Glomerular endothelial cell (primary cell): Measurements from ENCODE around the gene CAMK2D. TPM values are rescaled to one million over a fixed set of nuclear protein-coding genes. Genes with fewer than 3 reads are reported as not detected.
"Not testable (repeated sequence)": the region's sequence is repeated elsewhere in the genome, so short reads cannot be mapped to it uniquely, and the experiment has no call there.

Source experiments
- DNase-seq: peaks from one replicate; pipeline ENCODE4 v3.0.0-alpha.2; 2011; ENCODE audit warnings: low read depth, low spot score; ENCODE audit errors: extremely low read depth
- total RNA-seq: library from RNA; depleted of rRNA; stranded (reverse); fragments of >200 nt; gene quantifications from 2 replicates; pipeline ENCODE4 v1.2.3, GENCODE V29; 2015

The CAMK2D gene
- total RNA-seq, 1 donor from 2014 or later, result 24.1 TPM

DNA sequence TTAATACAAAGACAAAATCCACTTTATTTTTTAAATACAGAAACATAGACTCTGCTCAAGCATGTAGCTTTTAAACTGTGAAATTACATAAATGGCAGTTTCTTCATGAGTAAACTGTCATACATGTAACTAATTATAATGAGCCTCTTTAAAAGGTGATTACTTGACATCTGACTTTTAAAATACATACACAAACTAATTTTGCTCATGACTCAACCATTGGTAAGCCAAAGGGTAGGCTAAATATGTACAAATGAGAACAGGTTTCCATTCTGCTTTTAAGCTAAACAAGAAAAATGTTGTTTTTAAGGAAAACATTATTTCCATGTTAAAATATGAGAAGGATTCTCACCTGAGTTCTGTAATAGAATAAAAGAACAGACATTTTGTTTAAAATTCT is 27.9 kb downstream of the CAMK2D start:
- DNase-seq, result no peak

DNA sequence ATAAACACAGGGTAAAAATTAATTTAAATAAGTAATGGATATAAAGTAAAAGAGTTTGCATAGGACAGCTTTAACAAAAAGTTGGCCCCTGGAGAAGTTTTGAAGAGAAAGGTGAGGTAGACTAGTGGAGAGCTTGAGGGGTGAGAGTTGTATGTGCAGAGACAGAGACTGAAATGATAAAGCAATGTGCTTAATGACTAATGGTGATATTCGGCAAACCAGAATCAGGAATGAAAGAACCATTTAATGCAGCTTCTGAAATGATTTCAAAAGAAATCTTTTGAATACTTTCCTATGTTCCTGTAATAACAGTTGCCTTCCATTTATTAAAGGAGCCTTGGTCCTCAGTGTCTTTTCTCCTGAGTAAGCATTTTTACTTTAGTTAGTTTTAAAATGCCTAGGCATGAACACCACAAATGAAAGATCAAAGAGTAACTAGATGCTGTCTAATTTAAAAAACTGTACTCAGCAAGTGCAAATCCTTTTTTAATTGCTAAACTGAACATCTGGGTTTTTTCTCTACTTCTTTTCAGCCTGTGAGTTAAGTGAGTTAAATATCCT is 28.5 kb downstream of the CAMK2D start:
- DNase-seq, result no peak

DNA sequence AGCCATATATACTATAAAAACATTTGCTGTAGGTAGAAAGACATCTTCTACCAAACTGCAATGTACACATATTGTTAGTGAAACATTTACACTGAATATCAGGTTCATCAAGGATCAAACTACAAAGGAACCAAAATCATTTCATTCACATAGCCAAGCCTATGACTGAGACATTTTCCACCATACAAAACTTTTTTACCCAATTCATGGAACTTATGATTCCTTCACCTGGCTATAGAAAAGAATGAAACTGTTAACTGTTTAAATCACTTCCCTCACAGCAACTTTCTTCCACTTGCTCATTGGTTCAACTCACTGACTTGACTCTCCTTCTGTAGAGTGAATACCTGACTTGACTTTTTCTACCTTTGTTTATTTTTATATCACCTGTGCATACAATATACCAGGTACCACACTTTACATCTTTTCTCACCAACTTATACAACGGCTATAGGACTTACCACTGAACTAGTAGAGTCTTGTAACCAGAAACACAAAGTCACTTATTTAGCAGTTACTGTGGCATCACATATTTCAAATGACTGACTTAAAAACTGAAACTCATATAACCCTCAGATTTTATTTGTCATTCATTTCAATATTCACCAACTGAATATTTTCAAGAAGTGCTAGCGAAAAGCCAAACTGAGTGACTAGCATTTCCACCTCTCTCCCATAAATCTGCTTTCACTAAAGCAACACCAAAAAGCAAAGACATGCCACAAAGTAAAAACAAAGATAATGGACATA is 30.9 kb downstream of the CAMK2D start:
- no peak for DNase-seq

DNA sequence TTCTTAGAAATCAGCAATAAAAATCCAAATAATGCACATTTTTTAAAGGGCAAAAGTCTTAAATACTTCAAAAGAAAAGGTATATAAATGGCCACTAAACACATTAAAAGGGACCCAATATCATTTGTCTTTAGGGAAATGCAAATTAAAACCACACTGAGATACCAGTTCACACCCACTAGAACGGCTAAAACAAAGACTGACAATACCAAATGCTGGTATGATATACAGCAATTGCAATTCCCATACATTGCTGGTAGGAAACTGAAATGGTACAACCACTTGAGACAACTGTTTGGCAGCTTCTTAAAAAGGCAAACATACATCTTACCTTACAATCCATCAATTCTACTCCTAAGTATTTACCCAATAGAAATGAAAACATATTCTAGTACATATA is 33.7 kb downstream of the CAMK2D start:
- no peak for DNase-seq

DNA sequence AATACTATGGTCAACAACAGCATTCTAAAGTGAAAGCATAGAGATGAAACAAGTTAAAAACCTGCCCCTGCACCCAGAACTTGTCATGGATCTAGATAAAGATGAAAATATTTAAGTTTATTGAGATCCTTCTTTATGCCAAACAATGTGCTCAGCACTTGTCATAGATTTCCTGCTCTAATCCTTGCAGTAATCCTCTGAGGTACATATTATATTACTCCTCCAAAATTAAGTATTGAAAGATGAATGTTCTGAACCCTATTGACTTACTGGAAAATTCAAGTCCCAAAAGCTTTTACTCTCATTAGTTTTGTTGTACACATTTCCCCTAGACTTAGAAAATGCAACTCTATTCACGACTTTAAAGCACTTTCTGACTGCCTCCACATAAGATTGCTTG is 35.6 kb downstream of the CAMK2D start:
- no peak for DNase-seq

DNA sequence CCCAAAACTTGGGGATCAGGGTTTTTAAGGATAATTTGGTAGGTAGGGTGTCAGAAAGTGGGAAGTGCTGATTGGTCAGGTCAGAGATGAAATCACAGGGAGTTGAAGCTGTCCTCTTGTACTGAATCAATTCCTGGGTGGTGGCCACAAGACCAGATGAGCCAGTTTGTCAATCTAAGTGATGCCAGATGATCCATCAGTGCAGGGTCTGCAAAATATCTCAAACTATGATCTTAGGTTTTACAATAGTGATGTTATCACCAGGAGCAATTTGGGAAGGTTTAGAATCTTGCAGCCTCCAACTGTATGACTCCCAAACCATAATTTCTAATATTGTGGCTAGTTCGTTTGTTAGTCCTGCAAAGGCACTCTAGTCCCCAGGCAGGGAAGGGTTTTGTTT is 43.3 kb downstream of the CAMK2D start:
- no peak for DNase-seq

DNA sequence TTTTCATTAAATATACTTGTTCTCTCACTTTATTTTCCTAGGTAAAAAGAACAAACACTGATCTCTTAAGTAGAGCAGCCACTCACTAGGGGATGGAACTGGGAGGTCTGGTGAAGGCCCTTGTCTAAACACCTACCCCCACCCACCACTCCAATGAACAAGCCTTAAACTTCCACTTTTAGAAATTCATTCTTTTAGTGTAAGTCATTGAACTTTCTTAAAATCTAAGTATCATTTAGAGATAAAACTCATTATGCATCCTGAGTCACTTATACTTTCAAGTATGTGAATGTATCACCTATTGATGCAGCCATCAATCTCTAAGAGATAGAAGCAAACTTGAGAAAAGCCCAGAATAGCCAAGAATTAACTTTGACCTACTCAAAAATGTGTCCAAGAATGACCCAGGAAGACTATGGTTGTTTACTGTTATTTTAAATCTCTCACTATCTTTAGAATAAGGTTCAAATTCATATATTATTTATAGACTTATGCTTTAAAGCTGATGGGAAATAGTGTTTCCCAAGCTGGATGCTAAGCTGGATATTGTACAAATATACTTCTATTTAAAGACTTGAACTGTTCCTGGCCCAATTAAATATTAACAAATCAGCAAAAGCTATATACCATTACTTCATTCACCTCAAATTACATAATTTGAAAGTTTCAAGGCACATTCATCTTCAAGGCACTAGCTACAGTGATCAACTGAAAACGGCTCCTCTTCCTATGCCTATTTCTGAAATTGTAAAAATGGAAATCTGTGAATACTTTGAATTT is 49.5 kb downstream of the CAMK2D start:
- DNase-seq, result no peak

DNA sequence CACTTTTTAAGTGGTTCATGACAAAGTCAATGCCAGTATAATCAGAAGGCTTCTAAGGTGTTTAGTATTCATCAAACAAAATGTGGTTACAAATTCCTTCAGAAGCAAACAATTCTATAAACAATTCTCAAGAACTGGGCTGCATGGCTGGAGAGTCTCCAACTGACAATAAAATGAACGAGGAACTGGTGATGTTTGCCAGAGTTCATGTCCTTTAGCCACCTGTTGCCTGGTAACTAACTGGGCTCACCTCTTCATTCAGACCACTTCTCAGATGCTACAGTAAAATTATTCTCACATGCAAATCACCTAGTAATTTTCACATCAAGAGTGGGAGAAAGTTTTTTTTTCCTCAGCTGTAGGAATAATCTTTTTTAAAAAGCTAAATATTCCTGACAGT is 53.3 kb downstream of the CAMK2D start:
- no peak for DNase-seq

DNA sequence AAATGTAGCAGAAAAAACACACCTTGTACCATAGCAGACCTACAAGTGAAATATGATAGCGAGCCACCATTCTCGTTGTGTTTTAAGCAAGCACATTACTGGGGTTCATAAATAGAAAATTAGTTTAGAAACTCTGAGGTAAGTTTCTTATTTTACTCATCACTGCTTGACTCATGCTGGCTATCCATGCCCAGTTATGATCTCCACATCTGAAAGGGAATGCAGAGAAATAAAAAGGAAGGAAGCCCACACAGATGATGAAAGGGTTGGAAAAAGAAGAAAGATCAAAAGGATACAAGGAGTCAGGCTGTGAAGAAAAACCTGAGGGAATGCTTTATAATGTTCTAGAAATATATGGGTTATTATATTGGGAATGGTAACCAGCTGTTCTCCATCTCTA is 54.5 kb downstream of the CAMK2D start:
- no peak for DNase-seq

DNA sequence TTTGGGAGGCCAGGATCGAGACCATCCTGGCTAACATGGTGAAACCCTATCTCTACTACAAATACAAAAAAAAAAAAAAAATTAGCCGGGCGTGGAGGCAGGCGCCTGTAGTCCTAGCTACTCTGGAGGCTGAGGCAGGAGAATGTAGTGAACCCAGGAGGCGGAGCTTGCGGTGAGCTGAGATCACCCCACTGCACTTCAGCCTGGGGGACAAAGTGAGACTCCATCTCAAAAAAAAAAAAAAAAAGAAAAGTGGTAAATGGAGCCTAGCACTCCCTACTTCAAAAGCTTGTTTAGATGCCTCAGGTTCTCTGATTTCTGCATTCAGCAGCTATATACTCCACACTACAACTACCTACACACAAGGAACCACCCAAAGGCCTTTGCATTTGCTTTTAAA is 56.4 kb downstream of the CAMK2D start:
- not testable (repeated sequence) for DNase-seq

DNA sequence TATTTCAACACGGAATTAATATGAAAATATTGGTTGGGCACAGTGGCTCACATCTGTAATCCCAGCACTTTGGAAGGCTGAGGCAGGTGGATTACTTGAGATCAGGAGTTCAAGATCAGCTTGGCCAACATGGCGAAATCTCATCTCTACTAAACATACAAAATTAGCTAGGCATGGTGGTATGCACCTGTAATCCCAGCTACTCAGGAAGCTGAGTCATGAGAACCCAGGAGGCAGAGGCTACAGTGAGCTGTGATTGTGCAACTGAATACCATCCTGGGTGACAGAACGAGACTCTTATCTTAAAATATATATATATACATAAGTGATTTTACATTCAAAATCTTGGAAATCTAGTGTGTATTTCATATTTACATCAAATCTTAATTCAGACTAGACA is 58.9 kb downstream of the CAMK2D start:
- not testable (repeated sequence) for DNase-seq

DNA sequence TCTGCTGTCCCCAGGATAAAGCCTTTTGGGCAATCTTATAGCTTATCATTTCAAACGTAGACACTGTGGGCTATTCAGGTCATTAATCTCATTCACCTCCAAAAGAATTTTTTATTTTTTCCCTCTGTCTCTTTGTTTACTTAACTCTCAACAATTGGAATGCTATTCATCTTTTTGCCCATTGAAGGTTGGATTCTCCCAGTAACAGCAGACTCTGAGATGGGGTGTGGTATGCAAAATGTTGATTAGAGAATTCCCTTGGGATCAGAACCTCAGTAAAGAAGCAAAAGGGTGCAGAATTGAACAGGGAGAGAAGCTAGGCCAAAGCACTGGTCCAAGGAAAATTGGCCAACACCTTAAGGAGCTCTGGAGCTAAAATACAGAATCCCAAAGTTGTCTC is 60.4 kb downstream of the CAMK2D start:
- no peak for DNase-seq

DNA sequence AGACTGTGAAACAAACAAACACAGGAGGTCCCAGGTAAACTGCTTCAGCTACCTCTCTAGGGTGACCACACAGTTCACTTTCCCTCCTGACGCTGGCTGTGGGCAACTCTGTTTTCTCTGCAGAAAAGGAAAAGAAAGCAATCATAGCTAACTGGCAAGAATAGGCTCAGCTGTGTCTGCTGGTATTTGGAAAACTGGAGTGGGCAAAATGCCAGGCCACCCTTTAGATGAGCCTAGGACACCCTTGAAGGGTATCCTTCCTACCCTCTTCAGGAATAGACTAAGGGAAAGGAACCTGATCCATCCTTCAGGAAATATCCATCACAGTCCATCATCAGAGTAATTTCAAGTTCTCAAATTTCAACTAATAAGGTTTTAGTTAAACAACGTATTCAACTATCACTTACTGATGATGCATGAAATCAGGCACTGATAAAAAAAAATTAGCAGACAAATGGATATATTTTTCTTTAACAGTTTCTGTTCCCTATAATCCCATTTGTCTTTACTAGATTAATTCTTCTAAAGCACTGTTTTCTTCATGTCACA is 60.9 kb downstream of the CAMK2D start:
- DNase-seq, result no peak

DNA sequence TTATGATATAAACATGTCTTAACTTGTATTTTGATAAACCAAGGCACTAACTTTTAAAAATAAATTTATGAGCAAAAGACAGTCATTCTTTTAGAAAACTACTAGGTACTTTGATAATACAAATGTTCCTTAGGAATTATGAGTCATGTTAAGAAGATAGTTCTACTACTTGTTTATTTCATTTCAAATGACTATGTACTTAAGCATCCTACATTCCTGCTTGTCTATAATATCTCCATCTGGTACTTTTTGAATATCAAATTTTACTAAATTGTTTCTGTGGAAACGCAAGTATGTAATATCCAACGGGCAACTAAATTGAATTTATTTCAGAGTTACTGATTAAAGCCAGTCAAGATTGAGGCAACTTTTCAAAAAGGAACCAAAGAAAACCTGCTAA is 61.8 kb downstream of the CAMK2D start:
- DNase-seq, result no peak

DNA sequence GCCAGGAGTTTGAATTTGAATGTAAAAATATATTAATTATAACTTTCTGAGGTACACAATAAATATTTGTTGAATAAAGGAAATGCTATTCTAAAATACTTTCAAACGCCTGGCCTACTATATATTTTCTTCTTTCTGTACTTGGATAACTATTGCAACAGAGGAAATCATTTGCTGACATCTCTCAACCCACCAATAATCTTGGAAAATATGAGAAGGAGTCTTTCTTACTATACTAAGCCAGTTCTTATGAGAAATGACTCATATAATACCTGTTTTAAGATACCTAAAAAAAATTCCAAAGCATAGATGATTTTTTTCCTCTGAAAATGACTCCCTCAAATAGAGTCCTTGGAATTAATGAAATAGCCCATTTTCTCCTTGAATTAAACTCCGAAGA is 64.1 kb downstream of the CAMK2D start:
- no peak for DNase-seq

DNA sequence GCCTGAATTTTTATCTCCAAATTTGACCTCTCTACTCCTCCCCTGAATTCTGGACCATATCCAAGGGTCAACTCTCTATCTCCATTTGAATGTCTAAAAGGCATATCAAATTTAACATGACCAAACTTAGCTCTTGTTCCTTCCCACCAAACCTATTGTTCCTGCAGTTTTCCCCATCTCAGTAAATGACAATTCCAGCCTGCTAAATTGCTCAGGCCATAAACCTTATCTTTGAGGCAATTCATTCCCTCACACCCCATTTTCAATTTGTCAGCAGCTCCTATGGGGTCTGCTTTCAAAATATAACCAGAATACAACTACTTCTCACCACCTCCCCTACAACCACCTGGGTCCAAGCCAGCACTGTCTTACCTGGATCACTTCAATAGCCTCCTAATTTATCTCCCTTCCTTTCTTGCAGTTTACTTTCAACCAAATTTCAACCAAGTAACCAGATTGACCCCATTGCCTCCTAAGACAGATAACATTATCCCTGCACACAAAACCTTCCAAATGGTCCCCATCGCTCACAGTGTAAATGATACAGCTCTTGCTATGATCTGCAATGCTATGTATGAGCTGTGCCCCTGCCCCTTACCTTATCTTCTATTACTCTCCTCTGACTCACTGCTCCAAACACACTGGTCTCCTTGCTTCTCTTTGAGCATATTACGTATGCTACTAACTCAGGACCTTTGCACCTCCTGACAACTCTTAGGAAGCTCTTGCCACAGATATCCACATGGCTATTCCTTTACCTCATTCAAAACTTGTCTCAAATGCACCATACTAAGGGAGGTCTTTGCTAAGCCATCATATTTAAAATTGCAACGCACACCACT is 66.0 kb downstream of the CAMK2D start:
- DNase-seq, result no peak

DNA sequence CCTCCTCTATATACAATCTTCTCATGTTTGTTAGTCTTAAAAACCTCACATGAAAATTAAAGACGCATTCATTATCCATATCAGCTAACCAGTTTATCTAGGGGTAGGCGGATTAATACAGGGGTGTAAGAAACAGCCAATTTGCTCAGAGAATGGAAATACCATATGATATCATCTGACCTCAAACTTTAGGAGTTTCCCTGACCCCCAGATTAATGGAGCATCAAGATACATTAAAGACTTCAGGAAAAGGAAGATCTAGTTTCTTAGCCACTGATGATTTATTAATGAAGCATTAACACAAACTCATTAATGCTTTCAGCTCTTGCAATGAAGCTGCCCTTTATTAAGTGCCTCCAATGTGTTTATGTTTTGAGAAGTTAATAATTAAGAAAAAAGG is 67.5 kb downstream of the CAMK2D start:
- DNase-seq, result no peak

DNA sequence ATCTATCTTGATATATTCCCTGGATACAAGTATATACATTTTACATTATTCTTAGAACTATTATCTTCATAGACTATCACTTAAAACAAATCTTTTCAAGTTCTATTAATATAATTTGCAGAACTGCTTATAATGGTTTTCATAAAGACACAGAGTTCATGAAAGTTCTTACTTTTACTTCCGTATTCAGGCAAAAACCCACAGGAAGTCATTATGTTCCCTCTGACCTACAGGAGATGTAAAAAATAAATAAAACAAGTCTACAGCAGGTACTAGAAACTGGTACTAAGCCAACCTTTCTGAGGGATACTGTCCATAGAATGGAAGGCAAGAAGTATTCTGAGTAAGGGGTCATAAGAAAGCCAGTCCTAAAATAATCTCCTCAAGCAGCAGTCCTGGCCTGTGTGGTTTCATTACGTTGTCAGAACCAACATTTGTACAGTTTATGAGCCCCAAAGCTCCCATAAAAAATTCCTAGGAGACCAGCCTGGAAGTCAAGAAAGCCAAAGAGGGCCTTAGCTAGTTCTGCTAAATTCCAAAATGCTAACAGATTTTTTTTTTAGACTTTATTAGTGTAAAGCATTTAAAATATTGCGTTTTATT is 68.6 kb downstream of the CAMK2D start:
- no peak for DNase-seq

DNA sequence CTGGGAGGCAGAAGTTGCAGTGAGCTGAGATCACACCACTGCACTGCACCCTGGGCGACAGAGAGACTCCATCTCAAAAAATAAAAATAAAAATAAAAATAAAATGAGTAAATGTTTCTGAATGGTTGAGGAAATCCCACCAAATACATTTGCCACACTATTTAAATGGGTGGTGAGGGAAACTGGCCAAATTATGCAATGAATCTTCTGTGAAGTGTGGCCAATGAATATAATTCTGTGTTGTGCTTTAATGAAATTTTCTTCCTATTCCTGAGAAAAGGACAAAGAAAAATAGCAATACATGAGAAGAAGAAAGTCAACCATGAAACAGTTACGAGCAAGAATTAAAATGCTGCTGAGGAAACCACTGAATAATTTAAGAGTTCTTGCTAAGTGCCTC is 69.9 kb downstream of the CAMK2D start:
- DNase-seq, result no peak

DNA sequence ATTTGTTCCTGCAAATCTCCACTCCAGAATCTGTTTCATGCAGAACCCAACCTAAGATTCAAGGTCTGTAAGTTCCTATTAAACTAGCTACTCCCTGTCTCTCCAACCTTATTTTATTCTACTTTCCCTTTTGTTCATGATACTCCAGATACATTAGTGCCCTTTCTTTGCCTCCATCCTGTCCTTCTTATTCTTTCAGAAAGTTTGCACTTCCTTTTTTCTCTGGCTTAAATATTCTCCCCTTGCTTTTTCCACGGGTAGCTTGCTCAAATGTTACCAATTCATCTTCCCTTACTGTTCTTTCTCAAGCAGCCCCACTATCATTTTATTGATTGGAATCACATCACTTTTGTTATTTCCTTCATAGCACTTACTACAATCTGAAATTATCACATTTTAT is 72.1 kb downstream of the CAMK2D start:
- no peak for DNase-seq
